ENCODE measurements around the gene COL24A1.

DNA sequence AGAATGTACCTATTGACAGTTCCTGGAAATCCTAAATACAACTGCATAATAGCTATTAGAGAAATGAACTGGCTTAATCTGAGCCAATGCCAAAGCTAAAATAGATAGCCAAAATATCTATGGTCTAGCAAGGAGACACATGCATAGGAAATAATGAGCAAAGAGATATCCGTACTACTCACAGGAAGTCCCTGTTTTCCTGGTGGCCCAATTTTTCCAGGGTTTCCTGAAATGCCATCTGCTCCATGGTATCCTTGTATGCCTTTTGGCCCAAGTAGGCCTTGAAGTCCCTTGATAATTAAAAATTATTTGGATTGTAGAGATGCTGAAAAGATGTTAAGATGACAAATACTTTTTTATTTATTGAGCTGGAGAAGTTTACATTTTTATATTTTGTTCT is 340.0 kb downstream of the COL24A1 start:
- TF ChIP-seq, protein P1, sequence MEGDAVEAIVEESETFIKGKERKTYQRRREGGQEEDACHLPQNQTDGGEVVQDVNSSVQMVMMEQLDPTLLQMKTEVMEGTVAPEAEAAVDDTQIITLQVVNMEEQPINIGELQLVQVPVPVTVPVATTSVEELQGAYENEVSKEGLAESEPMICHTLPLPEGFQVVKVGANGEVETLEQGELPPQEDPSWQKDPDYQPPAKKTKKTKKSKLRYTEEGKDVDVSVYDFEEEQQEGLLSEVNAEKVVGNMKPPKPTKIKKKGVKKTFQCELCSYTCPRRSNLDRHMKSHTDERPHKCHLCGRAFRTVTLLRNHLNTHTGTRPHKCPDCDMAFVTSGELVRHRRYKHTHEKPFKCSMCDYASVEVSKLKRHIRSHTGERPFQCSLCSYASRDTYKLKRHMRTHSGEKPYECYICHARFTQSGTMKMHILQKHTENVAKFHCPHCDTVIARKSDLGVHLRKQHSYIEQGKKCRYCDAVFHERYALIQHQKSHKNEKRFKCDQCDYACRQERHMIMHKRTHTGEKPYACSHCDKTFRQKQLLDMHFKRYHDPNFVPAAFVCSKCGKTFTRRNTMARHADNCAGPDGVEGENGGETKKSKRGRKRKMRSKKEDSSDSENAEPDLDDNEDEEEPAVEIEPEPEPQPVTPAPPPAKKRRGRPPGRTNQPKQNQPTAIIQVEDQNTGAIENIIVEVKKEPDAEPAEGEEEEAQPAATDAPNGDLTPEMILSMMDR (IDR thresholded peaks at IDR 0.05), result no peak
- TF ChIP-seq POLR2A (IDR thresholded peaks at IDR 0.05) (no peak), EP300 (IDR thresholded peaks at IDR 0.05) (no peak)

Data from sigmoid colon (tissue), 4 donors.